Tibial artery (tissue), 4 donors: ENCODE data around the gene SPACA7.

Source experiments
- DNase-seq, 2 donors: peaks; one replicate each; pipeline ENCODE4 v3.0.0-alpha.2; 2019
- H3K27ac ChIP-seq, 2 donors: fragments of 200-600 bp; sonication (generic) in 1 of 2; 1 replicate in 1 of 2; 2 replicates in 1 of 2; pipeline ENCODE4 v1.5.1; 2018 to 2019; ENCODE audit warnings: mild to moderate bottlenecking in 1 of 2
- H3K27me3 ChIP-seq, 2 donors: fragments of 200-600 bp; sonication (generic) in 1 of 2; one replicate each; pipeline versions ENCODE4 v1.5.1 to v1.6.0; 2016 to 2019
- H3K36me3 ChIP-seq, 3 donors: fragments of 200-600 bp; sonication (generic) in 2 of 3; one replicate each; pipeline ENCODE4 v1.5.1; 2016 to 2019; ENCODE audit warnings: mild to moderate bottlenecking in 2 of 3
- H3K4me1 ChIP-seq, 4 donors: fragments of 200-600 bp; sonication (generic) in 2 of 4; 1 replicate in 3 of 4; 2 replicates in 1 of 4; pipeline ENCODE4 v1.5.1; 2016 to 2019
- H3K4me3 ChIP-seq, 2 donors: fragments of 200-600 bp; sonication (generic) in 1 of 2; 1 replicate in 1 of 2; 2 replicates in 1 of 2; pipeline ENCODE4 v1.5.1; 2018 to 2019; ENCODE audit warnings: mild to moderate bottlenecking in 2 of 2
- H3K9me3 ChIP-seq, 3 donors: fragments of 200-600 bp; sonication (generic) in 1 of 3; one replicate each; pipeline ENCODE4 v1.5.1; 2016 to 2019
- intact Hi-C: fragments of 100-400 bp; cut with DNase I; formaldehyde crosslinking; loops from one replicate; pipeline ENCODE4 v1.15.0; 2023; ENCODE audit warnings: low total_unique reads
- TF ChIP-seq, protein P1 (sequence below), 2 experiments: fragments of 200-600 bp in 1 of 2; fragments of 450-650 bp in 1 of 2; IDR thresholded peaks; one replicate each; pipeline ENCODE4 v1.5.1; 2017 to 2019; ENCODE audit warnings: antibody characterized with exemption in 2 of 2, mild to moderate bottlenecking in 1 of 2, moderate library complexity in 1 of 2

Gene SPACA7

DNA sequence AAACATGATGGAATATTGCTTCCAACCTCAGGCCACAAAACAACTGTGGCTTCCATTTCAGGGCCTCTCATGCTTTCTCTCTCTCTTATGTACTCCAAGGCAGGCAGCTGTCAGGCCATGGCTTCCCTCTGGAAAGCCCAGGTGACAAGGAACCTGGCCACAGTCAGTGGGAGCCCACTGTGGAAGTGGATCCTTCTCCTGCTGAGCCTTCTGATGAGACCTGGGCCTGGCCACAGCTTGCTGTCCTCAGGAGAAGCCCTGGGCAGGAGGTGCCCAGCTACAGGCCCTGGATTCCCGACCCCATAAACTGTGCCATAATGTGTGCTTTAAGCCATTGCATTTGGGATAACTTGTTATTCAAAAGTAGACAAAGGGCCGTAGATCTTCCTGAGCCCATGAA is 71.2 kb downstream of the SPACA7 start:
- peaks cover 0 to 36% of the 10 kb centered on the region in 2 donors for H3K27me3 ChIP-seq

GRCh38 chr13:112447761-112448603 is 71.8 kb downstream of the SPACA7 start:
- Histone ChIP-seq H3K4me1 (peaks cover 0 to 5% (median 0%) of the 10 kb centered on the region in 4 donors), H3K27ac (no peak overlapping the region), H3K4me3 (no peak overlapping the region), H3K9me3 (no peaks in the 10 kb centered on the region), H3K36me3 (no peaks in the 10 kb centered on the region), H3K27me3 (peaks cover 0 to 30% of the 10 kb centered on the region in 2 donors)
- DNase-seq = peak in 1 of 2 donors; percentile 14
- intact Hi-C loops = no loop called here
- TF ChIP-seq, protein P1, sequence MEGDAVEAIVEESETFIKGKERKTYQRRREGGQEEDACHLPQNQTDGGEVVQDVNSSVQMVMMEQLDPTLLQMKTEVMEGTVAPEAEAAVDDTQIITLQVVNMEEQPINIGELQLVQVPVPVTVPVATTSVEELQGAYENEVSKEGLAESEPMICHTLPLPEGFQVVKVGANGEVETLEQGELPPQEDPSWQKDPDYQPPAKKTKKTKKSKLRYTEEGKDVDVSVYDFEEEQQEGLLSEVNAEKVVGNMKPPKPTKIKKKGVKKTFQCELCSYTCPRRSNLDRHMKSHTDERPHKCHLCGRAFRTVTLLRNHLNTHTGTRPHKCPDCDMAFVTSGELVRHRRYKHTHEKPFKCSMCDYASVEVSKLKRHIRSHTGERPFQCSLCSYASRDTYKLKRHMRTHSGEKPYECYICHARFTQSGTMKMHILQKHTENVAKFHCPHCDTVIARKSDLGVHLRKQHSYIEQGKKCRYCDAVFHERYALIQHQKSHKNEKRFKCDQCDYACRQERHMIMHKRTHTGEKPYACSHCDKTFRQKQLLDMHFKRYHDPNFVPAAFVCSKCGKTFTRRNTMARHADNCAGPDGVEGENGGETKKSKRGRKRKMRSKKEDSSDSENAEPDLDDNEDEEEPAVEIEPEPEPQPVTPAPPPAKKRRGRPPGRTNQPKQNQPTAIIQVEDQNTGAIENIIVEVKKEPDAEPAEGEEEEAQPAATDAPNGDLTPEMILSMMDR (IDR thresholded peaks at IDR 0.05) = no peak

More for the DNA sequence above, 71.2 kb downstream of the SPACA7 start:
- TF ChIP-seq, protein P1 (IDR thresholded peaks at IDR 0.05) = no peak
- Histone ChIP-seq H3K4me1 (peaks cover 0 to 5% (median 0%) of the 10 kb centered on the region in 4 donors), H3K4me3 (no peak overlapping the region), H3K9me3 (no peaks in the 10 kb centered on the region), H3K36me3 (no peaks in the 10 kb centered on the region), H3K27ac (no peak overlapping the region)
- intact Hi-C loops = no loop called here
- DNase-seq = peak in 1 of 2 donors; percentile 8

GRCh38 chr13:112448621-112449544 is 72.7 kb downstream of the SPACA7 start:
- TF ChIP-seq, protein P1 (IDR thresholded peaks at IDR 0.05) = no peak
- Histone ChIP-seq H3K4me3 (no peak overlapping the region), H3K36me3 (no peaks in the 10 kb centered on the region), H3K9me3 (no peaks in the 10 kb centered on the region), H3K27ac (no peak overlapping the region), H3K4me1 (peaks cover 0 to 5% (median 0%) of the 10 kb centered on the region in 4 donors), H3K27me3 (peaks cover 0 to 21% of the 10 kb centered on the region in 2 donors)
- intact Hi-C loops = no loop called here
- DNase-seq = peak; percentile 12 to 53

DNA sequence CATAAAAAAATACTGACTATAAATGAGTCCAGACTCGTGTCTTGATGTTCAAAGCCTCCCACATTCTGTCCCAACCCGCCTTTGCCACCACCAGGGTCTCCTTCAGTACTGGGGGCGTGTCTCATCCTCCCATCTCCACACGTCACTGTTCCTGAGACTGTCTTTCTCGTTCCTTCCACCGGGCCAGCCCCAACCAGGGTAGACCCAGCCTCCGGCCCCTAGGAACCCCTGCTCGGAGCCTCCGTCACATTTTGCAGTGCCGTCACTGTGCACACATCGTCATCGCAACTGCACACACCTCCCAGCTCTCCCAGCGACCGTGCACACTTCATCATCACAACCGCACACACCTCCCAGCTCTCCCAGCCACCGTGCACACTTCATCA is 73.4 kb downstream of the SPACA7 start:
- H3K36me3 ChIP-seq = no peaks in the 10 kb centered on the region
- H3K4me1 ChIP-seq = peaks cover 0 to 5% (median 0%) of the 10 kb centered on the region in 4 donors
- no peaks in the 10 kb centered on the region for H3K9me3 ChIP-seq
- peak; percentile 7 to 13 for DNase-seq
- TF ChIP-seq, protein P1 (IDR thresholded peaks at IDR 0.05) = no peak
- H3K4me3 ChIP-seq = no peak overlapping the region
- H3K27me3 ChIP-seq = peaks cover 0 to 15% of the 10 kb centered on the region in 2 donors
- intact Hi-C loops = no loop called here
- H3K27ac ChIP-seq = no peak overlapping the region

DNA sequence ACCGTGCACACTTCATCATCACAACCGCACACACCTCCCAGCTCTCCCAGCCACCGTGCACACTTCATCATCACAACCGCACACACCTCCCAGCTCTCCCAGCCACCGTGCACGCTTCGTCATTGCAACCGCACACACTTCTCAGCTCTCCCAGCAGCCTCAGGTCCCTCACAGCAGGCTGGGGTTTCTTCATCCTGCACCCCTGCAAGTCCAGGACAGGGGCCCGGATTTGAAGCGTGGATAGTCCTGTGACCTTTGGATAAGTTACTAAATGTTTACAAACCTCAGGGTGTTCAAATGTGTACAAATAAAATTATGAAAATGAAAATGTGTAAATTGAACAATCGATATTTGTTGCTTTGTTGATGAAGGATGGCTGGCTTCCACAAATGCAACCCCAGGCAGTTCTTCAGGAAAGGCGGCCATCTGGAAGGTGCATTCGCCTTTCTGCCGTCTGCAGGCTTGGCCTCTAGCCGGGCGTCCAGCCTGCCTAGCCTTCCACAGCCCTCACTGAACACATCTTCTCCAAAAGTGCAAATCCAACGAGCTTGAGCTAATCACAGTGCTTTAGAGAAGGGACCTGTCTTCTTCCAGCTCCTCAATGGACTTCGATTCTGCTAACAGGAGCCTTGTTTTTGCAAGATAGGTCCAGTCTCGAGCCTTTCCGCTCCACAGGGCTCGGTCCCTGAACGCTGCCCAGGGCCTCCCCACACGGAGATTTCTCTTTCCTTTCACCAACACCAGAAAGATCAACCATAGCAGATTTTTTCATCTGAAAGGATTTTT is 74.2 kb downstream of the SPACA7 start:
- Histone ChIP-seq H3K36me3 (no peaks in the 10 kb centered on the region), H3K4me1 (peaks cover 0 to 5% (median 0%) of the 10 kb centered on the region in 4 donors), H3K27ac (no peak overlapping the region), H3K27me3 (peaks cover 0 to 7% of the 10 kb centered on the region in 2 donors), H3K4me3 (no peak overlapping the region), H3K9me3 (no peaks in the 10 kb centered on the region)
- TF ChIP-seq, protein P1 (IDR thresholded peaks at IDR 0.05) = no peak
- intact Hi-C loops = no loop called here
- peak in 1 of 2 donors; percentile 13 for DNase-seq
